AG20443 (cell line): Measurements from ENCODE around the gene SFT2D3.

ENCODE experiments used
- DNase-seq: peaks from one replicate; pipeline ENCODE4 v3.0.0; 2012; ENCODE audit warnings: low spot score, mixed read lengths

Gene SFT2D3

DNA sequence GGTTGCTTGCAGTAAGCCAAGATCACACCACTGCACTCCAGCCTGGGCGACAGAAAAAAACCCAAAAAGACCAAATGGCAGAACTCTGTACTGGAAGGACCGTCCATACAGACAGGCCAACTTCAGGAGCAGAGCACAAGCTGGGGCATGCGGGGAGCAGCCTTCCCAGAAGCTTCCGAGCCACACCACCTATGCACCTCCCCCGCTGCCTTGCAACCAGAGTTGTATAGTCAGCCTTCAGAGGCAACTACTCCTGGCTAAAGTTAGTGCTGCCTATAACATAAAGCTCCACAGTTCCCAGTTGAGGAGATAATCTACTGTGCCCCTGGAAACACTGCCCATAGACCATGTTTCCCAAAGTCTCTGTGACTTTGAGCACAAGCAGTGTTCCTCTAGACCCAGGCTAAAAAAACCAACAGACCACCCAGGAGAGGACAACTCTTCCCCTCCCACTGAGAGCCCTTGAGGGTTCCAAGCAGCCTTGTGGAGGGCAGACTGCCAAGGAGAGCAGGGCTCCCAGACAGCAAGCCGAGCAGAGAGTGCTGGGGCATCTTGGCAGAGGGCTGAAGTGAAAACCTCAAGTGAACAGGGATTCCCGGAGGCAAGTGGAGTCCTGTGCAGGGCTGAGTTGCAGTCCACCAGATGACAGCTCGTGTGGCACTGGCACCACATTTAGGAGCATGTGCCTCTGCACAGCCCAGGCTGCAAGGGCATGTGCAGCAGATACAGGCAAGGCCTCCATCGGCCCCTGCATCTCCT is 6.8 kb downstream of the SFT2D3 start:
- no peak for DNase-seq

GRCh38 chr2:127709336-127709735 is 8.0 kb downstream of the SFT2D3 start:
- DNase-seq, result no peak

- DNase-seq, result no peak
Observed at GRCh38 chr2:127712999-127713398, 11.7 kb downstream of the SFT2D3 start.

DNA sequence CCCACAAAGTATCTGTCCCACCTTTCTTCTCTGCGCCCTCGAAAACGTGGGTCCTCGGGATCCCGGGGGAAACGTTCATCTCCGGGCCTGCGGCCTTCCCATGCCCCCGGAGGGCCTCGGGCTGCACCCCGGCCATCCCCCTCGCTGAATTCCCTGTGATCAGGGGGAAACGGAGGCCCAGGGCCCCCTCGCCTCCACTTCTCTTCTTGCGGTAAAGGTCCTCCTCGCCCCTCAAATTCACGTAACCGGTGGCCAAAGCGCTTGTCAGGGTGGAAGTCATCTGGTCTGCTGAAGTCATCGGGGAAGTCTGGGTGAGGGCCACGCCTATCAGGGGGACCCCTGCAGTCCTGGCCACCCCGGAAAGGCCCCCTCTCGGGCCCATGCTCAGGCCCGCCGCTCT is 12.3 kb downstream of the SFT2D3 start:
- DNase-seq, result no peak

DNA sequence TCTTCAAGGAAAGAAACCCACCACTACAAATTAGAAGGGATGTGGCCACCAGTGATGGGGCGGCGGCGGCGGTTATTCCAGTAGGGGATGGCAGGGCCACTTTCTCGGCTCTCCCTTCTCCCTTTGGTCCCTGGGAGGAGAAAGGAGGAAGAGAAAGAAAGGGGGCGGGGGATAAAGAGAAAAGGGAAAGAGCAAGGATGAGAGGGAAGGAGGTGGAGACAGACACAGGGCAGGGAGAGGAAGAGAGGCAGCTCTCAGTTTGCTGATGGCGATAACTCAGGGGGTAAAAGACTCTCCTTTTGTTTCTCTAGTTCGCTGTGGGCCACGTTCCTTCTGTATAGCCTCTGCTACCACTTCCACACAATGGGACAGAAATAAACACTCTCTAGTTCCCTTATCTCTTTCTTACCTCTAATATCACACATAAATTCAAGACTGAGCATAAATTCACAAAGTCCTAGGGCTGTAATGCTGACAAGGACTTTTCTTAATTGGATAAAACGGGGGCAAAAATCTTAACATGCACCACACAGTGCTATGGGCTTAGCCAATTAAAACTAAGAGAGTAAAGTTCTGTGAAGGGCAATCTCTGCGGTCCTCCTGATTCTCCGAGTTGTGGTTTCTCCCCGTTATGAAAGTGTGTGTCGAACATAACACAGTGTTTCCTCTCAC is 14.6 kb downstream of the SFT2D3 start:
- no peak for DNase-seq

GRCh38 chr2:127718271-127718670 is 17.0 kb downstream of the SFT2D3 start:
- DNase-seq, result no peak

DNA sequence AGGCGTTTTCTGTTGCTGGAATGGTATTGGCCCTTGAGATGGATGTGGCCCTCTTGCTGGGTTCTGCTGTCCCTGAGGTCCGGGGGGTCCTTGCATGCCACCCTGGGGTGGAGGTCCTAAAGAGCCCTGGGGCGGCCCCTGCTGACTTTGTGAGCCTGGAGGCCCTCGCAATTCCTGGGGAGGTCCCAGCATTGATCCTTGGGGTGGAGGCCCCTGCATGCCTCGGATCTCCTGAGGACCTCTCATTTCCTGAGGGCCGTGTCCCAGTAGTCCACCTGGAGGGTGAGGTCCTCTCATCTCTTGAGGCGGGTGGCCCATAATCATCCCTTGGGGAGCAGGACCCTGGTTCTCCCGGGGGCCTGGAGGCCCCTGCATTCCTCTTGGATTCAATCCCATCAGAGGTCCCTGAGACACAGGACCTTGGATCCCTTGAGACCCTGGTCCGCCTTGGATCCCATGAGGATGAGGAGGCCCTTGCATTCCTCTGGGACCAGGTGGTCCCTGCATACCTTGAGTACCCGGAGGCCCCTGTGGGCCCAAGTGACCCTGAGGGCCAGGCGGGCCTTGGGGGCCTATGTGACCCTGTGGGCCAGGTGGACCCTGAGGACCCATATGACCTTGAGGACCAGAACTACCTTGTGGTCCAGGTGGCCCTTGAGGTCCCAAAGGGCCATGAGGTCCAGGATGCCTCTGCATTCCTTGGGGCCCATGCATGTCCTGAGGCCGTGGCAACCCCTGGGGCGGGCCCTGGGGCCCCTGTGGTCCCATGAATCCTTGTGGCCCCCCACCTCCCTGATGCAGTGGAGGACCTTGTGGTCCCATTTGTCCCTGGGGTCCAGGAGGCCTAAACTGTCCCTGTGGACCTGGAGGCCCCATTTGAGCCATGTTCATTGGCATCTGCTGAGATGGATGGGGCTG is 18.3 kb downstream of the SFT2D3 start:
- DNase-seq, result no peak

GRCh38 chr2:127721311-127721977 is 20.1 kb downstream of the SFT2D3 start:
- DNase-seq, result no peak

DNA sequence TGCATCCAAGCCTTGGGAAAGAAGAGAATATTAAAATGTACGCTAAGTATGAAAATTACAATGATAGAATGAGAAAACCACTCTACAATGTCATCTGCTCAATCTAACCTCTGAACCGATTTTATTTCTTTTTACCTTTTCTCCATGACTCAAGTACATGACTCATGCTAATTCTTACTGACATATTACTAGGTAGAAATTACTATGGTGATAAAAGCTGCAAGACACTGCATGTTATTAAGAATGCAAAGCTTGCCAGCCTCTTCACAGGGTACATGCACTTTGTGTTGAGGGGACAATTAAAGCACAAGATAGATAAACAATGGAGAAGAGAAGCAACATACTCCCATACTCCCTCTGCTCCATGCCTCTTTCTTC is 20.7 kb downstream of the SFT2D3 start:
- DNase-seq, result no peak

- DNase-seq, result no peak
Observed at GRCh38 chr2:127722807-127723206, 21.5 kb downstream of the SFT2D3 start.

GRCh38 chr2:127726158-127726880 is 25.0 kb downstream of the SFT2D3 start:
- DNase-seq, result no peak

GRCh38 chr2:127733113-127733815 is 32.0 kb downstream of the SFT2D3 start:
- DNase-seq, result no peak

- DNase-seq, result peak; percentile 50
Observed at GRCh38 chr2:127733816-127734537, 32.7 kb downstream of the SFT2D3 start.

DNA sequence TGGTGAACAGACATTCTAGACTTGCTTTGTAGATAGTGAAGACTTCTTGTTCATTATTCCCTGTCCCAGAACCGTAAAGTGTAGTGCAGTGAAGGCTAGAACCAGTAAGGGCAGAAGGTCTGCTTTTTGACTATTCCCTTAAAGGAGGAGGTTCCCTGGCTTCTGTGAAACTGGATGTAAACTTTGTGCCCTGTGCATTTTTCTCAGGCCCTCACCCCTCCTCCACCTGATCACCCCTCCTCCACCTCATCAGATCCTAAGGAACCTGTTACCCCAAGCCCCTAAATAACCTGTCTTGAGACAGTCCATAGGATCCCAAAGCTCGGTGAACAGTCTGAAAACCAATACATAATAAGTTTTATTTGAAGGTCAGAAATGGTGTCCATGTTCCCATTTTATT is 33.7 kb downstream of the SFT2D3 start:
- DNase-seq, result no peak

GRCh38 chr2:127735537-127736399 is 34.5 kb downstream of the SFT2D3 start:
- DNase-seq, result no peak

DNA sequence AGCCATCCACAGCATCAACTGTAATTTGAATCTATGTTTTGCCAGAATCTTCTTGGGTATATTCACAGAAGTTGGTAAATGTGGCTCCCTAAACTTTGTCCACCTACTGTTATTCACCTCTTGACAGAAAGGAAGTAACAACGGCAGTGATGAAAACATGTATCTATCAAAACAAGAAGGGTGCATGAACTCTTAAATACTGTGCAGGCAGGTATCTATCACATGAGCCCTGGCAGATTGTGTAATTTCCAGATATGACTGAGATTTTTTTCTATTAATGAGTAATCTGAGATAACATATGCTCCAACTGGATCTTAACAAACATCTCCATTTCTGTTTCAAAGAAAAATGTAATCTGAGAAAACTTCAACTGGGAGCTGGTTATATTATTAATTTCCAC is 36.6 kb downstream of the SFT2D3 start:
- DNase-seq, result no peak

DNA sequence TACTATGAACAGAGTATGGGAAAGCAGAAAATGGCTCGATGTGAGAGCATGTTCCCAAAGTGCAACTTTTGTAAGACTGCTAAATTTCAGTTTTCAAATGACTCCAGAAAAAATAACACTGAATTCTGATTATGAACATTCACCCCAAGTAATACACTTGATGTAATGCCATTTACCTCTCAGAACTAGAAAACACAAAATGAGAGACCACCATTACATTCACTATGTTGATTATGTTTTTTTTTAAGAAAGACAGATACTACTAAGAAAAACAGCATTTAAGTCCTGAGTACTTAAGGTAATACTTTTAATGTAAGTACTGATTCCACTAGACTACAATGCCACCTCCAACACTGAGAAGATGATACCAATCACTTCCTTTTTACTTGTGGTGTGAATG is 38.5 kb downstream of the SFT2D3 start:
- no peak for DNase-seq

GRCh38 chr2:127740665-127741288 is 39.5 kb downstream of the SFT2D3 start:
- no peak for DNase-seq
